ENCODE results near the gene SYMPK.

DNA sequence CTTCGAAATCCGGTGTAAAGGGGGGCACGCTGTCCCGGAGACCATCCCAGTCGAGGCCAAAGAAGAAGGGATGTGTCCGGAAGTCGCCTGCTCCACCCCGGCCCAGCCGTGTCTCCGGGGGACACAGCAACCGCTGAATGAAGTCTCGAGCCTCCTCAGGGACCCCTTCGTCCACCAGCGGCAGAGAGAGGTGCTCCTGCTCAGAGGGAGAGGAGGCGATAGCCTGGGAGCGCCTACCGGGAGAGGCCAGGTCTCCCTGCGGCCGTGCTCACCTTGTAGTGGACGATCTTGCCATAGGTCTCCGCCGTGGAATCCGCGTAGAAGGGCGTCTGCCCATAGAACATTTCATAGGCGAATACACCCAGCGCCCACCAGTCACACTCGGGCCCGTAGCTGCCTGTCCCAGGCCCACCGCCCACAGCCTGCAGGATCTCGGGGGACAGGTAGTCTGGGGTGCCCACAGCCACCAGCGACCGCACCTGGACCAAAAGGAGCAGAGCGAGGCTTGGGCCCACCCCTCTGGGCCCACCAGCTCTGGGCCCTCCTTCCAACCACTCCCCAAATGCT lies 85.5 kb downstream of the SYMPK start:
- TF ChIP-seq HOXD13 (CRISPR knock-in tag; IDR thresholded peaks at IDR 0.05; ENCODE audit: borderline replicate concordance) = no peak
- TF ChIP-seq CTCF (tag by site-specific recombination; IDR thresholded peaks at IDR 0.05) = no peak
- TF ChIP-seq ZFP3 (tag by site-specific recombination; IDR thresholded peaks at IDR 0.05; ENCODE audit: low read depth) = no peak
- TF ChIP-seq, protein P1, sequence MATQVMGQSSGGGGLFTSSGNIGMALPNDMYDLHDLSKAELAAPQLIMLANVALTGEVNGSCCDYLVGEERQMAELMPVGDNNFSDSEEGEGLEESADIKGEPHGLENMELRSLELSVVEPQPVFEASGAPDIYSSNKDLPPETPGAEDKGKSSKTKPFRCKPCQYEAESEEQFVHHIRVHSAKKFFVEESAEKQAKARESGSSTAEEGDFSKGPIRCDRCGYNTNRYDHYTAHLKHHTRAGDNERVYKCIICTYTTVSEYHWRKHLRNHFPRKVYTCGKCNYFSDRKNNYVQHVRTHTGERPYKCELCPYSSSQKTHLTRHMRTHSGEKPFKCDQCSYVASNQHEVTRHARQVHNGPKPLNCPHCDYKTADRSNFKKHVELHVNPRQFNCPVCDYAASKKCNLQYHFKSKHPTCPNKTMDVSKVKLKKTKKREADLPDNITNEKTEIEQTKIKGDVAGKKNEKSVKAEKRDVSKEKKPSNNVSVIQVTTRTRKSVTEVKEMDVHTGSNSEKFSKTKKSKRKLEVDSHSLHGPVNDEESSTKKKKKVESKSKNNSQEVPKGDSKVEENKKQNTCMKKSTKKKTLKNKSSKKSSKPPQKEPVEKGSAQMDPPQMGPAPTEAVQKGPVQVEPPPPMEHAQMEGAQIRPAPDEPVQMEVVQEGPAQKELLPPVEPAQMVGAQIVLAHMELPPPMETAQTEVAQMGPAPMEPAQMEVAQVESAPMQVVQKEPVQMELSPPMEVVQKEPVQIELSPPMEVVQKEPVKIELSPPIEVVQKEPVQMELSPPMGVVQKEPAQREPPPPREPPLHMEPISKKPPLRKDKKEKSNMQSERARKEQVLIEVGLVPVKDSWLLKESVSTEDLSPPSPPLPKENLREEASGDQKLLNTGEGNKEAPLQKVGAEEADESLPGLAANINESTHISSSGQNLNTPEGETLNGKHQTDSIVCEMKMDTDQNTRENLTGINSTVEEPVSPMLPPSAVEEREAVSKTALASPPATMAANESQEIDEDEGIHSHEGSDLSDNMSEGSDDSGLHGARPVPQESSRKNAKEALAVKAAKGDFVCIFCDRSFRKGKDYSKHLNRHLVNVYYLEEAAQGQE (tag by site-specific recombination; IDR thresholded peaks at IDR 0.05) = no peak
- TF ChIP-seq, protein P2, sequence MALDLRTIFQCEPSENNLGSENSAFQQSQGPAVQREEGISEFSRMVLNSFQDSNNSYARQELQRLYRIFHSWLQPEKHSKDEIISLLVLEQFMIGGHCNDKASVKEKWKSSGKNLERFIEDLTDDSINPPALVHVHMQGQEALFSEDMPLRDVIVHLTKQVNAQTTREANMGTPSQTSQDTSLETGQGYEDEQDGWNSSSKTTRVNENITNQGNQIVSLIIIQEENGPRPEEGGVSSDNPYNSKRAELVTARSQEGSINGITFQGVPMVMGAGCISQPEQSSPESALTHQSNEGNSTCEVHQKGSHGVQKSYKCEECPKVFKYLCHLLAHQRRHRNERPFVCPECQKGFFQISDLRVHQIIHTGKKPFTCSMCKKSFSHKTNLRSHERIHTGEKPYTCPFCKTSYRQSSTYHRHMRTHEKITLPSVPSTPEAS (tag by site-specific recombination; IDR thresholded peaks at IDR 0.05) = no peak
- TF ChIP-seq ZIC2 (tag by site-specific recombination; IDR thresholded peaks at IDR 0.05) = no peak
- no peak for TF ChIP-seq ZBTB1 (tag by site-specific recombination; IDR thresholded peaks at IDR 0.05)
- TF ChIP-seq ZNF133 (tag by site-specific recombination; IDR thresholded peaks at IDR 0.05) = no peak
- TF ChIP-seq ZNF155 (tag by site-specific recombination; IDR thresholded peaks at IDR 0.05) = no peak
- no peak for TF ChIP-seq ZEB2 (tag by site-specific recombination; IDR thresholded peaks at IDR 0.05)
- TF ChIP-seq ZNF248 (tag by site-specific recombination; IDR thresholded peaks at IDR 0.05) = no peak
- no peak for TF ChIP-seq ZNF530 (tag by site-specific recombination; IDR thresholded peaks at IDR 0.05; ENCODE audit: low read depth)
- TF ChIP-seq, protein P3, sequence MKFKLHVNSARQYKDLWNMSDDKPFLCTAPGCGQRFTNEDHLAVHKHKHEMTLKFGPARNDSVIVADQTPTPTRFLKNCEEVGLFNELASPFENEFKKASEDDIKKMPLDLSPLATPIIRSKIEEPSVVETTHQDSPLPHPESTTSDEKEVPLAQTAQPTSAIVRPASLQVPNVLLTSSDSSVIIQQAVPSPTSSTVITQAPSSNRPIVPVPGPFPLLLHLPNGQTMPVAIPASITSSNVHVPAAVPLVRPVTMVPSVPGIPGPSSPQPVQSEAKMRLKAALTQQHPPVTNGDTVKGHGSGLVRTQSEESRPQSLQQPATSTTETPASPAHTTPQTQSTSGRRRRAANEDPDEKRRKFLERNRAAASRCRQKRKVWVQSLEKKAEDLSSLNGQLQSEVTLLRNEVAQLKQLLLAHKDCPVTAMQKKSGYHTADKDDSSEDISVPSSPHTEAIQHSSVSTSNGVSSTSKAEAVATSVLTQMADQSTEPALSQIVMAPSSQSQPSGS (tag by site-specific recombination; IDR thresholded peaks at IDR 0.05; ENCODE audit: low read depth) = no peak
- TF ChIP-seq ZBTB49 (tag by site-specific recombination; IDR thresholded peaks at IDR 0.05; ENCODE audit: low read depth) = no peak

All from HEK293 (cell line).